ENCODE data around the gene TMEM250. TPM values are rescaled to one million over a fixed set of nuclear protein-coding genes. Genes with fewer than 3 reads are reported as not detected.

TMEM250 gene
- total RNA-seq, 4 donors from 2014 or later: 23.8 to 31.1 (median 28.4) TPM

DNA sequence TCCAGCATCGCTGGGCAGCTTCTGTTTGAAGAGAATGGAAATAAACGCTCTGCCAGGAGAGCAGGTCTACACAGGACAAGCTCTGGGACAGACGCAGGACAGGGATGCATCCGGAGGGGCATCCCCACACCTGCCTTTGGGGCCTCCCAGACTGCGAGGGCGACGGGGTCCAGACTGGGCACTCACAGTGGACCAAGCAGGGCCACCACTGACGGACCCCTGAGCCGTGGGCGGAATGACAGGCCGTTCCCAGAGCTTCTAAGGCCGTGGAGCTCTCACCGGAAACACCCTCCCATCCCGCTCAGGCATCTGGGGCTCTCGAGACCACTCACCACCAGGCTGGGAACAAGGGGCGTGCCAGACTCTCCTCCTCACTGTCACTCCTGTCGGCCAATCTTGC lies 10.5 kb upstream of the TMEM250 start:
- no peak for ATAC-seq (ENCODE audit: low FRiP score)
- TF ChIP-seq, protein P1, sequence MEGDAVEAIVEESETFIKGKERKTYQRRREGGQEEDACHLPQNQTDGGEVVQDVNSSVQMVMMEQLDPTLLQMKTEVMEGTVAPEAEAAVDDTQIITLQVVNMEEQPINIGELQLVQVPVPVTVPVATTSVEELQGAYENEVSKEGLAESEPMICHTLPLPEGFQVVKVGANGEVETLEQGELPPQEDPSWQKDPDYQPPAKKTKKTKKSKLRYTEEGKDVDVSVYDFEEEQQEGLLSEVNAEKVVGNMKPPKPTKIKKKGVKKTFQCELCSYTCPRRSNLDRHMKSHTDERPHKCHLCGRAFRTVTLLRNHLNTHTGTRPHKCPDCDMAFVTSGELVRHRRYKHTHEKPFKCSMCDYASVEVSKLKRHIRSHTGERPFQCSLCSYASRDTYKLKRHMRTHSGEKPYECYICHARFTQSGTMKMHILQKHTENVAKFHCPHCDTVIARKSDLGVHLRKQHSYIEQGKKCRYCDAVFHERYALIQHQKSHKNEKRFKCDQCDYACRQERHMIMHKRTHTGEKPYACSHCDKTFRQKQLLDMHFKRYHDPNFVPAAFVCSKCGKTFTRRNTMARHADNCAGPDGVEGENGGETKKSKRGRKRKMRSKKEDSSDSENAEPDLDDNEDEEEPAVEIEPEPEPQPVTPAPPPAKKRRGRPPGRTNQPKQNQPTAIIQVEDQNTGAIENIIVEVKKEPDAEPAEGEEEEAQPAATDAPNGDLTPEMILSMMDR (IDR thresholded peaks at IDR 0.05): no peak
- DNase-seq (ENCODE audit: low spot score): no peak

DNA sequence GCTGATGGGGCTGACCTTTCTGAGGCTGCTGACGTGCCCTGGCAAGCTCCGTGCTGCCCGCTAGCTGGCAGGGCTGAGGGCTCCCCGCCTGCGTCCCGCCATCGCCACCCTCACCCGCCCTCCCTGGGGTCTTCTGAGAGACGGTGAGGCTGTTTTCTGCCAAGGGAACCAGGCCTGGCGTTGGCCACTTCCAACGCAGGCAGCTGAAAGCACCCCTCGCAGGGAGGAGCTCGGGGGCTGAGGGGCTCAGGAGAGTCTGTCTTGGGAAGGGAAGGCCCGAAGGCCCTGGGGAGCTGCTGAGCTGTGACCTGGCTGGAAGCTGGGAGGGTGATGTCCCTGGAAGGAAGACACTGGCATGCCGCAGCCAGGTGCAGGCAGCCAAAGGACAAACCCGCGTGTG lies 9.8 kb upstream of the TMEM250 start:
- TF ChIP-seq, protein P1 (IDR thresholded peaks at IDR 0.05): no peak
- DNase-seq (ENCODE audit: low spot score): no peak
- no peak for ATAC-seq (ENCODE audit: low FRiP score)

DNA sequence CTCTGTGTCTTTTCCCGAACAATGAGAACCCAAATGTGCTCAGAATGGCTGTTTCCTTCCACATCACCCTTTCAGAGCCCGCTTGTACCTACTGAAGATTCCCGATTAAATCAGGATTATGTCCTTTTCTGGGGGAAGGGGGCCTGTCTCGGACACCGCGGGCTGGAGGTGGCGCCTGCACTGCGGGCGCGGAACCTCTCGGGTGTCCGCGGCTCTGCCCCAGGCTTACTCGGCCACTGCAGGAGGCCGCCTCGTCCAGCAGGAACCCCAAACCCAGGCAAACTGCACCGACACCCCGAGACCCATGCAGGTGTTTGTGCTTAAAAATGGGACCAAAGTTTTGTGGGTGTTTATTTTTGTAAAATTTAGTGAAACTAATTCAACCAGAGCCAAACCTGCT lies 8.6 kb upstream of the TMEM250 start:
- DNase-seq (ENCODE audit: low spot score) (no peak), ATAC-seq (ENCODE audit: low FRiP score) (no peak)
- TF ChIP-seq, protein P1 (IDR thresholded peaks at IDR 0.05): no peak

DNA sequence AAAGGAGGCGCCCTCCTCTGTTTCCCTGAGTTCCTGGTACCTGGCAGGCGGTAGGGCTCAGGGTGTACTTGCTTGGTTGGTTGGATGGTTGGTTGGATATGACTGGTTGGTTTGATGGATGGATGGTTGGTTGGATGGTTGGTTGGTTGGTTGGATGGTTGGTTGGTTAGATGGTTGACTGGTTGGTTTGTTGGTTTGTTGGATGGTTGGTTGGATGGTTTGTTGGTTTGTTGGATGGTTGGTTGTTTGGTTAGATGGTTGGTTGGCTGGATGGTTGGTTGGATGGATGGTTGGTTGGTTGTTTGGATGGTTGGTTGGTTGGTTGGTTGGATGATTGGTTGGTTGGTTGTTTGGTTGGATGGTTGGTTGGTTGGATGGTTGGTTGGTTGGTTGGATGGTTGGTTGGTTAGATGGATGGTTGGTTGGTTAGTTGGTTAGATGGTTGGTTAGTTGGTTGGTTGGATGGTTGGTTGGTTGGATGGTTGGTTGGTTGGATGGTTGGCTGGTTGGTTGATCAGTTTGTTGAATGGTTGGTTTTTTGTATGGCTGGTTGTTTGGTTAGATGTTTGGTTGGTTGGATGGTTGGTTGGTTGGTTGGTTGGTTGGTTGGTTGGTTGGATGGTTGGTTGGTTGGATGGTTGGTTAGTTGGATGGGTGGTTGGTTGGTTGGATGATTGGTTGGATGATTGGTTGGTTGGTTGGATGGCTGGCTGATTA lies 6.5 kb upstream of the TMEM250 start:
- no peak for DNase-seq (ENCODE audit: low spot score)
- TF ChIP-seq, protein P1 (IDR thresholded peaks at IDR 0.05): no peak
- no peak for ATAC-seq (ENCODE audit: low FRiP score)

DNA sequence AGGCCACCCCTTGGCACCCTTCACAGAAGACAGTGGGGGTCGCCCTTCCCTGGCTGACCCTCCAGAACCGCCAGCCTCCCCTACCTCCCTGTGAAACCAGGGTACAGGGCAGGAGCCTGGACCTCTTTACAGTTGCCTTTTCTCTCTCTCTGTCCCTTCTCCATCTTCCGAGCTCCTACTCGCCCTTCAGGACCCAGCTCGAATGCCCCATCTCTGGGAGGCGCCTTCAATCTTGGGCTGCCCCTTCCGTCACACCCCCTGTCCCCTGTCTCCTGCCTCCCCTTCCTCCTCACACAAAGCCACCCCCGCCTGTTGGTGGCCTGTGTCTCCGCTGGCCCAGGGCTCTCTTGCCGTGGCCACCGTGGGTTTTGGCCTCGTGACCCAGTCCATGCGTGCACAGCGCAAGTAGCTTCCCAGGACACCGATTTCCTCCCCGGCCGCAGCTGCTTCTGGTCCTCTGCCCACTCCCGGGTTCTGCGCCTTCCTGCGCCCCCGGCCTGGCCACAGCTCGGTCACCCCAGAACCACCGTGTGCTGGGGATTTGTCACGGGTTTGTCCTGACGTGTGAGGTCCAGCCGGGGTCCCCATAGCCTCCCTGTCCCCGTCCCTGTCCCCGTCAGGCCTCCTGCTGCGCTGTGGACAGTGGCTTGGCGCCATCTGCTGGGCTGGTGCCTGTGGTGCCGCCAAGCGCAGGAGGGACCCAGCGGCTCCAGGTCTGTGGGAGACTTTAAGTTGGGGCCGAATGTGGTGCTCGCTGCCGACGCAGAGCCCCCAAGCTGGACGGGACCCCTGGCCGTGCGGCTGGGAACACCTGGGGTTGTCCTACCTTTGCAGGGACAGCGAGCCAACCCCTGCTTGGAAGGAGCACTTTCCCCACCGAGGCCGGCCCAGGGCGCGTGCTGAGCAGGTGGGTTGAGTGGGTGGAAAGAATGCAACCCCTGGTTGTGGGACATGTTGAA lies 4.0 kb upstream of the TMEM250 start:
- DNase-seq (ENCODE audit: low spot score): peak; percentile 67
- TF ChIP-seq, protein P1 (IDR thresholded peaks at IDR 0.05): peak in 2 of 3 donors; percentile 82 to 83

DNA sequence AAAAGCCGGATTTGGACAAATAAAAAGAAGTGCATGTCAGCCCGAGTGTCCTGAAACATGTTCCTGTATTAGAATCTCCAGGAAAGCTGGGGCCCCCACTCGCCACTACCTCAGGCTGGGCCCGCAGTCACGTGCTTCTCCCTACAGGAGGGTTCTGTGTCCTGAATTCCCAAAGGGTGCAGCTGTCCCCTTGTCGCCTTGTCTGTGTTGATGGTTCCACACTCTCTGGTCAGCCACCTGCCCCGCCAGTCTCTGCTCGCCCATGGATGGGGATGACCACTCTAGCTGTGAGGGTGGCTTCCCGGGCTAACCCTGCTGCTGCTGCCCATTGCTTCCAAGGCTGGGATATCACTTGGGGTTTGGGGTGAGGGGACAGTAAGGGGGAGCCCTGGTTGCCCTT lies 3.1 kb upstream of the TMEM250 start:
- no peak for DNase-seq (ENCODE audit: low spot score)
- TF ChIP-seq, protein P1 (IDR thresholded peaks at IDR 0.05): no peak
- ATAC-seq (ENCODE audit: low FRiP score): no peak

More for the DNA sequence above, 4.0 kb upstream of the TMEM250 start:
- ATAC-seq (ENCODE audit: low FRiP score): no peak

All from omental fat pad (tissue), 4 donors.